GM10266 (cell line): Measurements from ENCODE around the gene PGLYRP3.
A peak's percentile ranks its signal among the peaks of the same experiment; 100 is the strongest.

Source experiments
- DNase-seq: peaks from one replicate; pipeline ENCODE4 v3.0.0; 2012; ENCODE audit errors: extremely low spot score
- CTCF ChIP-seq: IDR thresholded peaks from 2 replicates; pipeline ENCODE4 v1.5.1; 2012; ENCODE audit warnings: mild to moderate bottlenecking, low read depth; ENCODE audit not compliant: control insufficient read depth, insufficient read depth; ENCODE audit errors: missing control alignments

PGLYRP3 gene

GRCh38 chr1:153260585-153261280, 52.0 kb downstream of the PGLYRP3 start:
- TF ChIP-seq CTCF: no peak
- DNase-seq: peak; percentile 39

- no peak for TF ChIP-seq CTCF
- DNase-seq: no peak
Observed at GRCh38 chr1:153259387-153259786, 53.4 kb downstream of the PGLYRP3 start, which contains the start of gene LORICRIN. Gene LORICRIN, plus strand, starts transcription at chr1:153259687. Its CDS starts 1,263 bp downstream, at chr1:153260950.

GRCh38 chr1:153253693-153254092, 59.1 kb downstream of the PGLYRP3 start:
- no peak for DNase-seq

GRCh38 chr1:153253076-153253475, 59.7 kb downstream of the PGLYRP3 start:
- no peak for DNase-seq

More at GRCh38 chr1:153253693-153254092, 59.1 kb downstream of the PGLYRP3 start:
- no peak for TF ChIP-seq CTCF

GRCh38 chr1:153251988-153252387, 60.8 kb downstream of the PGLYRP3 start:
- DNase-seq: no peak
- no peak for TF ChIP-seq CTCF

More at GRCh38 chr1:153253076-153253475, 59.7 kb downstream of the PGLYRP3 start:
- TF ChIP-seq CTCF: no peak

GRCh38 chr1:153251562-153251961, 61.2 kb downstream of the PGLYRP3 start:
- TF ChIP-seq CTCF: no peak
- DNase-seq: no peak

- no peak for TF ChIP-seq CTCF
- no peak for DNase-seq
Observed at GRCh38 chr1:153251087-153251486, 61.7 kb downstream of the PGLYRP3 start.
